Kasumi-1 (cell line): ENCODE results near the gene VCL.

Source experiments
- DNase-seq, 2 experiments: peaks; one replicate each; lab custom pipeline; 2025; lab: John Stamatoyannopoulos, UW

VCL gene

DNA sequence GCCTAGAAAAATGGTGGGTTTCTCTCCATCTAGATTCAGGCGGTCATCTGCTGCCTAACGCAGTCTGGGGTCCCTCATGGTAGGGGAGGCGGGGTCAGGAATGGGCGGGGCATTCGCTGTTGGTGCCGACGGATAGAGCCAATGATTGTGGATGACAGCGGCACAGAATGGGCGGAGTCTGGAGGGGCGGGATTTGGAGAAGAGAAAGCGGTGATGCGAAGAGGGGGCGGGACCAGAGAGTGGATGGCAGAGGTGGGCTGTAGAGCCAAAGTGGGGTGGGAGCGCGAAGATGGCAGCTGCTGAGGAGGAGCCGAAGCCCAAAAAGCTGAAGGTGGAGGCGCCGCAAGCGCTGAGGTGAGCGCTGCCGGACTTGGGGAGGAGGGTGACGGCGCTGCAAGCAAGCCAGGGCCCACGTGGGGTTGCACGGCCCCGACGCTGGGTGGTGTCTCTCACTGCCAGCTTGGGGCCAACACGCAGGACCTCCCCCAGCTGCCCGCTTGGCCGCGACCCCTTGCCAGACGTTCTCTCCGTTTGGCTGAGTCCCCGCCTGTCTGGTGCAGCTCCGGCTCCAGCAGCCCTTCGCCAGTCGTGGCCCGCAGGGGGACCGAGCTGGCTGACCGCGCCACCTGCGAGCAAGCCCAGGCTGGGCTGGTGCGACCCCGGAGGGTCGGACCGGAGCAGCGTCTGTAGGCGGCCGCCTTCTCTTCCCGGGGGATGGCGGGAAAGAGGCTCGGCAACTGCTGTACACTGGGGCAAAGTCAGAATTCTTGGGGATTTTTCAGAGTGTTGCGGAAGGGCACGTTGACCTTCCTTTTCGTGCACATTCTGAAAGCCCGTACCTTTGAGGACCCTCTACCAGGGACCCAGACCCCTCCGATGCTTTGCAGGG, 153.3 kb downstream of the VCL start, which contains the start of gene ADK:
Gene ADK, plus strand, starts transcription at position 232 of the 889 bp plus-strand sequence. Its CDS starts 58 bp downstream, at position 290.
- peak; percentile 99 for DNase-seq

DNA sequence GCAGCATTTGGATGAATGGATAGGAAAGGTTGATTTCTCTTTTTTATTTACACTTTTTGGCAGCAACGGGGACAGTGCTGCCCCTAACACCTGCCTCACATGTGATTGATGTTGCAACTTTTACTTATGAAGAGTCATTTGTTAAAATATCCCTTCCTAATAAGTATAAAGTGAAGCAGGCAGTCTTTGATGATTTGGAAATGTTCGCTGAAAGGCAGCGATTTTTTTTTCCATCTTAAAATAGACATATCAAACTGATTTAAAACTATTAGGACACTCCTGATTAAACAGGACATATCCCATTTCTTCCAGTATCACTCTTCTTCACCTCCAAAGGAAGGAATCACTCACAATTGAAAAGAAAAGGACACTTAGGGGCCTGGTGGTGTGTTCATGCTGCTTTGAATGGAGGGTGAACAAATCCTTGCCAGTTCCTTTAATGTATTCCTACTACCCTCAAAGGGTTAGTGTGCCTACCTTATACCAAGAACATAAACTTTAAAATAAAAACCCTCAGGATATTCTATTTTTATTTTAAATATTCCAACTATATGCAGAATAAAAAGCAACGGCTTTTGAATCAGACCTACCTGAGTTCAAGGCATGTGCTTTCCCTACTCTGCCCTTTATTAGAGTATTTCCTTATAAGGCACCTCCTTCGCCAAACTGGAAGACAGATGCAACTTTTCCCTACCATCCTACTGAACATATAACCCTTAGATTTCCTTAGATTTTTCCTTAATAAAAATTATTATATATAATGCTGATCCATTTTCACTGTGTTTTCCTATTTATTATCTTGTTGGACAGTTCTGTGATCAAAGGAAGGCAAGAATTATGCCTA, 154.2 kb downstream of the VCL start:
- DNase-seq: peak; percentile 47 to 58

DNA sequence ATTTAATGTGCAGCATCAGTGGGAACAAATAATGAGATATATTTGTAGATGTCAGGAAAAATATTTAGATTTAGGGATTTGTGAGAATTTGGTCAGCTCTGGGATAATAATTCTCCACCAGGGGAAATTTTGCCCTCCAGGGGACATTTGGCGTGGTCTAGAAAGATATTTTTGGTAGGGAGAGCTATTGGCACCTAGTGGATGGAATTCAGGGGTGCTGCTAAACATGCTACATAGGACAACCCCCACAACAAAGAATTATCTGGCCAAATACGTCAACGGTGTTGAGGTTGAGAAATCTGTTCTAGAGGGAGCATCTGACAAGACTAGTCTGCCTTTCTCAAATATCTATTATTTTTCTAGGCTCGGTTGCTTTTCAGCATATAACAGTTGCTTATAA, 155.2 kb downstream of the VCL start:
- peak; percentile 24 to 40 for DNase-seq

DNA sequence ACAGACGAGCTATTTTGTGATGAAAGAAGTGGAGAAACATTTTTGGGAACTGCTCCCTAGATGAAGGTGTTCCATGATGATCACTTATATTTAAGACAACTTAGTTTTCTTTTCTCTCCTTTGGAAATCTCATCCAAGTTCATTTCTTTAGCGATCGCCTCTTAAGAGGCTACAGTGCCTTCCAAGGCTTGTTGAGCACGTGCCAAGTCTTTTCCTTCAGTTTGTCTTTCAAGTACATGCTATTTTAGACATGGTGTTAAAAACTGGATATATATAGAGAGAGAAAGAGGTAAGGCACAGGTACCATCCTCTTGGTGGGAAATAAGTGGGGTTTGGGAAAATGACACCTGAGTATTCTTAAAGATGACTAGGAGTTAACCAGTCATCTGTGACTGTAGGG, 155.8 kb downstream of the VCL start:
- DNase-seq: no peak

GRCh38 chr10:74156919-74157289, 159.0 kb downstream of the VCL start:
- peak; percentile 89 to 90 for DNase-seq

GRCh38 chr10:74160013-74160412, 162.1 kb downstream of the VCL start:
- DNase-seq: no peak

DNA sequence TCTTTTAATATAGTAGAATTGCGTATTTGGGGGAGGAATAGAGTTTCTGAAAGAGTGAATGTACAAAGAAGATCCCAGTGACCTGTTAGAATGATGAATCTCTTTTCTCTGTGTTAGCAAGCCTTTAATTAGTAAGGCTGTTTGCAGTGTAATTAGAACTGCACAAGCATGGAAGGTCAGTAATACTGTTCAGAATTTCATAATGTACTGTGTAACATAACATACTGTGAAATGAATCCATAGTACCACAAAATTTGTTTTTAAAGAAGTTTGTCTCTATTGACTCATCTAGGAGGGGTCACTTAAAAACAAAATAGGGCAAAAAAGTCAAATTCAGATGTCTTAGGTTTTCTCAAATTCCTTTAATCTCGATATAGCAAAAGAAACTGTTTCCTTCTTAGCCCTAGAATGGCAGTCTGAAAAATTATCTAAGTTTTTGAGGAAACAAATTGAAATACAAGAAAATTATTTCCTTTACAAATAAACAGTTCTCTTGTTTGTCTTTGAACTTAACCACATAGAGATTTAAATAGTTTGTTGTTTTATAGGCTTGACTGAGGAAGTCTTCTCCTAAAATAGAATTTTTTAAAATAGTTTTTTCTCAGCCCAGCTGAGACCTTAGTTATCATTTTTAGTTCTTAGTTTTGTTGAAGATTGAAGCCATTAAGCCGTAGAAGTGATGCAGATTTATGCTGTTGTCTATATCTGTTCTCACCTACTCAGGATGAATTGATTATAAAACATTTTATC, 165.6 kb downstream of the VCL start:
- no peak for DNase-seq

GRCh38 chr10:74164716-74165529, 167.0 kb downstream of the VCL start:
- DNase-seq: no peak

GRCh38 chr10:74165530-74165901, 167.6 kb downstream of the VCL start:
- DNase-seq: no peak

DNA sequence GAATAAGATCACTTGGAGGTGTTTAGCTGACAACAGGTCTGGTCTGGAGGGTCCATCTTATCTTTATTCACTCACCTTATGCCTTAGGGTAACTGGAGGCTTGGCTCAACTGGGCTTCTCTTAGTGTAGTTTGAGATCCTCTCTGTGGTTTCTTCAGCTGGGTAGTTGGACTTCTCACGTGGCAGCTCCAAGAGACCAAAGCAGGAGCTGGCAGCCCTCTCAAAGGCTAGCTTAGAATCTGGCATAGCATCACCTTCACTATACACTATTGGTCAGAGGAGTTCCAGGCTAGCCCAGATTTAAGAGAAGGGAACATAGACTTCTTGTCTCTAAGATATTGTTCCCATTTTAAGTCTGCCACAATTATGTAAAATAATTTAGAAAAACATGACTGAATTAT, 169.5 kb downstream of the VCL start:
- peak in 1 of 2 experiments; percentile 17 for DNase-seq
